ENCODE data around the gene TTC7B. TPM values are rescaled to one million over a fixed set of nuclear protein-coding genes. Genes with fewer than 3 reads are reported as not detected.

The TTC7B gene
- total and polyA plus RNA-seq, 10 of the 15 experiments (the other 5 are each of a cell fraction or from before 2014, with no cell fraction given) = under 0.01 to 1.1 (median 0.26) TPM; not detected in 2

- ChIA-PET SMC1A (ENCODE audit: uncharacterized antibody, unreplicated experiment) (no interaction called here), CTCF (no interaction called here)
- no peak for FAIRE-seq
Observed at GRCh38 chr14:90651271-90651804, 164.9 kb downstream of the TTC7B start.

More at GRCh38 chr14:90651271-90651804, 164.9 kb downstream of the TTC7B start:
- BruUV-seq (replicated peaks) = no TSS peak
- 36% methylated on average over 5 of the region's 5 CpGs for WGBS (ENCODE audit: insufficient coverage, insufficient replicate concordance, low lambda C conversion rate, missing lambda C conversion rate)
- no peak overlapping the region for H3K4me2 ChIP-seq (ENCODE audit: control insufficient read depth, insufficient read depth)
- H3K79me2 ChIP-seq (ENCODE audit: control insufficient read depth, insufficient read depth, low read length) = no peaks in the 10 kb centered on the region
- H3K4me1 ChIP-seq (ENCODE audit: control insufficient read depth, insufficient read depth, low read length) = no peaks in the 10 kb centered on the region
- no peak for TF ChIP-seq MTA3 (IDR thresholded peaks at IDR 0.05; ENCODE audit: borderline replicate concordance, low read length)
- TF ChIP-seq NBN (IDR thresholded peaks at IDR 0.05) = no peak
- TF ChIP-seq TAF1 (IDR thresholded peaks at IDR 0.05; ENCODE audit: borderline replicate concordance, low read depth, low read length) = no peak
- no peak for TF ChIP-seq NKRF (conservative IDR thresholded peaks at IDR 0.05)
- no peak for TF ChIP-seq ETV6 (conservative IDR thresholded peaks at IDR 0.05 in 1 of 2, IDR thresholded peaks at IDR 0.05 in 1 of 2; ENCODE audit: borderline replicate concordance in 1 of 2, low read depth in 1 of 2)
- H3K4me3 ChIP-seq = no peak overlapping the region
- POLR2A ChIA-PET = interaction anchor here (0.6 kb wide), 1 partner anchor 1191 kb away, joined by 4 read pairs; no protein-coding TSS in a partner anchor
- no peak overlapping the region for H2AFZ ChIP-seq (ENCODE audit: control insufficient read depth, low read depth, low read length)
- H3K27ac ChIP-seq (ENCODE audit: control insufficient read depth, insufficient read depth) = no peak overlapping the region
- H3K9me3 ChIP-seq (replicated peaks; ENCODE audit: control insufficient read depth, insufficient read depth, low read length) = no peaks in the 10 kb centered on the region
- in situ Hi-C loops (cut with MboI) = no loop called here
- H3K36me3 ChIP-seq (ENCODE audit: control insufficient read depth in 2 of 2, insufficient read depth in 2 of 2, low read length in 1 of 2) = no peaks in the 10 kb centered on the region
- intact Hi-C loops (cut with micrococcal nuclease; ENCODE audit: unreplicated experiment) = no loop called here
- no peak overlapping the region for H3K9ac ChIP-seq (ENCODE audit: control insufficient read depth, insufficient read depth, low read length)
- ATAC-seq (no peak), DNase-seq (ENCODE audit: low read depth, low spot score) (no peak)
- peaks cover 0 to 6% of the 10 kb centered on the region in 2 experiments; a peak in 2 of 4 replicates for H3K27me3 ChIP-seq (replicated peaks in 1 of 2; ENCODE audit: control insufficient read depth in 2 of 2, insufficient read depth in 2 of 2, low read length in 1 of 2)
- RAD21 ChIA-PET (ENCODE audit: unreplicated experiment) = no interaction called here
- H4K20me1 ChIP-seq (ENCODE audit: control insufficient read depth, insufficient read depth) = no peaks in the 10 kb centered on the region; the same call in 1 of the 2 replicates
